ENCODE results near the gene COQ8A. TPM values are rescaled to one million over a fixed set of nuclear protein-coding genes. Genes with fewer than 3 reads are reported as not detected.

COQ8A gene
- total RNA-seq, 2 experiments from 2014 or later, result 18.1 to 18.5 TPM

DNA sequence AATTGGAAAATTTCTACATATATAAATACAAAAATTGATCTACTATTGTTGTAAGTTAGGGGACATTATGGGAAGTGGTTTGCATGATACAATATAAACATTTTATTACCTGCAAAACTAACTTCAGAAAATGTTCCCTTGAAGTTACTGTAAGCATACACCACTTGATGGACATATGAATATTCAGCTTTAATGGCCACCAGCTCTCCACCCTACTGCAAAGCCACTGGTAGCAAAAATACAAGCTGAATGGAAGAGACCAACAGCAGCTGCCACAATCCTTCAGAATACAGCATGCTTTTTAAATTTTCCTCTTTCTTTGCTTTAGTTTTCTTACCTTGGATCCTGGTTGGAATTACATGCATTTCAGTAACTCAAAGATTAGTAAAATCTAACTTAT is 69.8 kb downstream of the COQ8A start:
- CTCF ChIA-PET, result no interaction called here
- Mint-ChIP-seq H3K4me1 (no peaks in the 10 kb centered on the region), H3K27ac (no peak overlapping the region), H3K9me3 (no peaks in the 10 kb centered on the region), H3K36me3 (ENCODE audit: low read depth) (no peaks in the 10 kb centered on the region), H3K4me3 (no peak overlapping the region), H3K27me3 (peaks cover 8% of the 10 kb centered on the region)
- POLR2A ChIA-PET, result no interaction called here
- no peak for DNase-seq

DNA sequence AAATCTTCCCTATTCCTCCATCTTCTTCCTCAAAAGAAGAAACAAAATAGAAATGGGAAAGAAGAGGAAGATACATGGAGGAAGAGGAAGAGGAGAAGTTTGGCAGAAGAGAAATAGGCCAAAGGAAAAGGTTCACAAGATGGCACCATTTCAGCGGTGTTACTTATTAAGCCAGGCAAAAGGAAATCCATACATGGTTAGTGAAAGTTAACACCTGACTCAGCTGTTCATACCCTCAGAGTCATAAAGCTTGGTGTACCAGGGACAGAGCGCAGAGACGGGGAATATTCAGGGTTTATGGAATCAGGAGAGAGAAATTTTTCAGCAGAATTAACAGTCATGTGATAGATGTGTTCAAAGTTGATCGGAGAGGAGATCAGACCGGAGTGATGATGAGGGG is 70.6 kb downstream of the COQ8A start:
- ChIA-PET CTCF (interaction anchor here (0.7 kb wide), 1 partner anchor 19 kb away, joined by 4 read pairs; no protein-coding TSS in a partner anchor), POLR2A (interaction anchor here (1.6 kb wide), 1 partner anchor 22 kb away, joined by 3 read pairs; no protein-coding TSS in a partner anchor)
- no peaks in the 10 kb centered on the region for H3K4me1 Mint-ChIP-seq
- no peak overlapping the region for H3K27ac Mint-ChIP-seq
- H3K27me3 Mint-ChIP-seq, result peaks cover 8% of the 10 kb centered on the region
- H3K4me3 Mint-ChIP-seq, result no peak overlapping the region
- H3K36me3 Mint-ChIP-seq (ENCODE audit: low read depth), result no peaks in the 10 kb centered on the region
- no peaks in the 10 kb centered on the region for H3K9me3 Mint-ChIP-seq
- DNase-seq, result no peak

DNA sequence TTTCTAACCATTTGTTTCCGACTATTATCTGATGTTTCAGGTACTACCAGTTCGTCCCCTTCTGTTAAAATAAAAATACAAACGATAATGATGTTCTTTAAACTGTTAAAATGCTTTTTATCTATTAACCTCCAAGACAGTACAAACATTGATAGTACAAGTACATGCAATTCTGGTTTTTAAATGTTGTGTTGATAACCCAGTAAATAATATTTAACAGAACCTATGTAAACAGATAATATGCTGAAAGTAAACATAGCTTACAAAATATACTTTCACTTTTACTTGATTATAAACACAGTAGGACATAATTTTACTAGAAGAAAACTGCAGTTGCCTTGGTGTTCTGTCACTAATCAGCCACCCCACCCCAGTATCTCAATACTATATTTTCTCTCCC is 76.9 kb downstream of the COQ8A start:
- Mint-ChIP-seq H3K4me1 (no peaks in the 10 kb centered on the region), H3K4me3 (no peak overlapping the region), H3K9me3 (peaks cover 2% of the 10 kb centered on the region), H3K27me3 (peaks cover 3% of the 10 kb centered on the region), H3K27ac (no peak overlapping the region), H3K36me3 (ENCODE audit: low read depth) (no peaks in the 10 kb centered on the region)
- POLR2A ChIA-PET, result no interaction called here
- CTCF ChIA-PET, result no interaction called here
- no peak for DNase-seq

DNA sequence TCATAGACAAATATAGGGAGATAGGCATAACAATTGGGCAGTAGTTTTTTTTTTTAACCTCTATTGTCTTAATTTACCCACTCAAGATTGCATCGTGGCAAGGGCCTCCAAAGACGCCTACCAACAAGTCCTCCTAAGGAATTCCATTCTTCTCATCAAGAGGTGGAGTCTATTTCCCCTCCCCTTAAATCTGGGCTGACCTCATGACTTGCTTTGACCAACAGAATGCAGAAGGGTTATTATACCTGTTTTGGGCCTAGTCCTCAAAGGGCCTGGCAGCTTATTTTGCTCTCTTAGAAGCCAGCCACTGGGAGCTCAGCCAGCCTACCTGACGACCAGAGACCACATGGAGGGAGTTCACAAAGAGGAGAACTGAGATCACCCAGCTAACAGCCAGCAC is 92.3 kb downstream of the COQ8A start:
- Mint-ChIP-seq H3K27me3 (no peaks in the 10 kb centered on the region), H3K36me3 (ENCODE audit: low read depth) (no peaks in the 10 kb centered on the region), H3K4me1 (no peaks in the 10 kb centered on the region), H3K9me3 (no peaks in the 10 kb centered on the region), H3K4me3 (no peak overlapping the region), H3K27ac (no peak overlapping the region)
- ChIA-PET POLR2A (interaction anchor here (1.0 kb wide), 1 partner anchor 21 kb away, joined by 3 read pairs; no protein-coding TSS in a partner anchor), CTCF (no interaction called here)
- DNase-seq, result no peak

DNA sequence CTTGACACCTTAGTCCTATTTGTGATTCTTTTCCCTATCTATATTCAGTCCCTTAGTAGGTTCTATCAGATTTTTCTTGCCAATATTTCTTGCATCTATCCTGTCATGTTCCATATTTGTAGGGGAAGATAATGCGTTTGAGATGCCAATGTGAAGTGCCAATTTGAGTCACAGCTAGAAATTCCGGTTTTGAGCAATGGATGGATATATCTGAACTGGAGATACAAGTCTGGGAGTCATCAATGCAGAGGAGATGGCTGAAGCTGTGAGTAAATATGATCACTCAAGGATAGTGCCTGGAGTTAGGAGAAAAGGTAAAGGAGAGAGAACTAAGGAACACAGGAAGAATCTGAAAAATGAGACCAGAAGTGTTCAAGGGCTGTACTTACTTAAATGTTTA is 93.8 kb downstream of the COQ8A start:
- ChIA-PET CTCF (no interaction called here), POLR2A (no interaction called here)
- H3K27me3 Mint-ChIP-seq, result no peaks in the 10 kb centered on the region
- H3K27ac Mint-ChIP-seq, result no peak overlapping the region
- H3K4me1 Mint-ChIP-seq, result no peaks in the 10 kb centered on the region
- no peak for DNase-seq
- no peaks in the 10 kb centered on the region for H3K9me3 Mint-ChIP-seq
- no peaks in the 10 kb centered on the region for H3K36me3 Mint-ChIP-seq (ENCODE audit: low read depth)
- H3K4me3 Mint-ChIP-seq, result no peak overlapping the region

DNA sequence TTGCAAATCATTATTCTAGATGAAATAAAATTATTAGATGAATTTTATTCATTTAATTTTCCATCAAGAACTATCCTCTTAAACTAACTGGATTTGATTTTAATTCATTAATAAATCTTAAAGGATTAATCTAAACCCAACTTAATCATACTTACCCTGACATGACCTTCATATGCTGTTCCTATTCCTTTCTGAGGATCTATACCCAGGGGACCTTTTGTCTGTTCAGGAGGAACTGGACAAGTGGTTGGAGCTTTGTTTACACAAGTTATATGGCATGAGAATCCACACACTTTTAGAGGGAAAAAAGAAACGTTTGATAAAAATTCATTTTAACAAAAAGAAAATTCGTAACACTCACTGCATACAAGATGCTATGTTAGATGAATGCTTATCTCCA is 95.2 kb downstream of the COQ8A start:
- Mint-ChIP-seq H3K27me3 (no peaks in the 10 kb centered on the region), H3K4me1 (no peaks in the 10 kb centered on the region), H3K36me3 (ENCODE audit: low read depth) (no peaks in the 10 kb centered on the region), H3K4me3 (no peak overlapping the region), H3K9me3 (no peaks in the 10 kb centered on the region), H3K27ac (no peak overlapping the region)
- CTCF ChIA-PET, result no interaction called here
- DNase-seq, result no peak
- POLR2A ChIA-PET, result no interaction called here

DNA sequence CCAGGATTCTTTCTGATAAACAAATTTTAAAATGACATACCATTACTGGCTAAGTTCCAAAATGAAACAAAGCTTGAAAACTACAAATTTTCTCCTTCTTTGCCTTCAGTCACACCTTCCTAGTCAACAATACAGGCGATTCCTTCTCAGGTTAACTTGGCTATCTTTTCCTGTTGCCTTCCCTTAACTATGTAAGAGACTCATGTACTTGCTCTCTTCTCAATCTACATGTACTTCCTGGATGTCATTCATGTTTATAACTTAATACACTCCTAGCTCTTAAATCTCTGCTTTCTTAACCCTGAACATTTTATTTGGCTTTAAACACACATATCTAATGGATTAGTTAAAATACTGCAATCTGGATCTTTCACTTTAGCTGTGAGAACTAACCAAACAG is 97.0 kb downstream of the COQ8A start:
- no peak for DNase-seq
- Mint-ChIP-seq H3K4me3 (no peak overlapping the region), H3K27me3 (no peaks in the 10 kb centered on the region), H3K9me3 (no peaks in the 10 kb centered on the region), H3K4me1 (no peaks in the 10 kb centered on the region), H3K36me3 (ENCODE audit: low read depth) (no peaks in the 10 kb centered on the region), H3K27ac (no peak overlapping the region)
- POLR2A ChIA-PET, result no interaction called here
- CTCF ChIA-PET, result no interaction called here

Other genes starting within 250 kb of the COQ8A start
- 10 to 100 TPM; 43.6 to 44.4 TPM for gene ITPKB, start 201.0 kb upstream of the COQ8A start, total RNA-seq
- gene PSEN2, start 69.7 kb upstream of the COQ8A start, total RNA-seq, result 1 to 10 TPM; 4.5 to 4.9 TPM

Measured in activated CD4-positive, alpha-beta memory T cell treated with anti-CD3 and anti-CD28 coated beads, Interleukin-2, amount 10 ng/mL, durations not matched to agents 7 days and 5 days (primary cell).